Activated naive CD4-positive, alpha-beta T cell treated with anti-CD3 and anti-CD28 coated beads for 36 hours (primary cell): ENCODE measurements around the gene BAG1. TPM values are rescaled to one million over a fixed set of nuclear protein-coding genes. Genes with fewer than 3 reads are reported as not detected.

ENCODE experiments used
- CTCF ChIA-PET: fragments of 350-600 bp; sonication (Branson Sonifier 250); formaldehyde crosslinking; loops from one replicate; lab custom pipeline; 2021; ENCODE audit warnings: antibody characterized with exemption; lab: Charles Lee
- DNase-seq: peaks from one replicate; pipeline ENCODE4 v3.0.0-alpha.2; 2020
- H3K27ac Mint-ChIP-seq: one replicate; pipeline ENCODE4 v1.8.0; 2021; ENCODE audit warnings: mild to moderate bottlenecking, mixed read lengths
- H3K27me3 Mint-ChIP-seq: one replicate; pipeline ENCODE4 v1.8.0; 2021; ENCODE audit warnings: low read depth, mixed read lengths
- H3K36me3 Mint-ChIP-seq: one replicate; pipeline ENCODE4 v1.8.0; 2021; ENCODE audit warnings: low read depth, mixed read lengths
- H3K4me1 Mint-ChIP-seq: one replicate; pipeline ENCODE4 v1.8.0; 2021; ENCODE audit warnings: low read depth, mixed read lengths
- H3K4me3 Mint-ChIP-seq: one replicate; pipeline ENCODE4 v1.8.0; 2021; ENCODE audit warnings: mild to moderate bottlenecking, moderate library complexity, mixed read lengths
- H3K9me3 Mint-ChIP-seq: one replicate; pipeline ENCODE4 v1.8.0; 2021; ENCODE audit warnings: mixed read lengths
- intact Hi-C: fragments of 100-400 bp; cut with micrococcal nuclease; formaldehyde crosslinking; loops from one replicate; pipeline ENCODE4 v1.15.1; 2023
- total RNA-seq, 2 experiments: library from RNA; stranded (reverse); gene quantifications; one replicate each; pipeline ENCODE4 v1.2.3, GENCODE V29; 2021

Gene BAG1
- total RNA-seq = 10 to 100 TPM; 38.1 to 40.5 TPM

DNA sequence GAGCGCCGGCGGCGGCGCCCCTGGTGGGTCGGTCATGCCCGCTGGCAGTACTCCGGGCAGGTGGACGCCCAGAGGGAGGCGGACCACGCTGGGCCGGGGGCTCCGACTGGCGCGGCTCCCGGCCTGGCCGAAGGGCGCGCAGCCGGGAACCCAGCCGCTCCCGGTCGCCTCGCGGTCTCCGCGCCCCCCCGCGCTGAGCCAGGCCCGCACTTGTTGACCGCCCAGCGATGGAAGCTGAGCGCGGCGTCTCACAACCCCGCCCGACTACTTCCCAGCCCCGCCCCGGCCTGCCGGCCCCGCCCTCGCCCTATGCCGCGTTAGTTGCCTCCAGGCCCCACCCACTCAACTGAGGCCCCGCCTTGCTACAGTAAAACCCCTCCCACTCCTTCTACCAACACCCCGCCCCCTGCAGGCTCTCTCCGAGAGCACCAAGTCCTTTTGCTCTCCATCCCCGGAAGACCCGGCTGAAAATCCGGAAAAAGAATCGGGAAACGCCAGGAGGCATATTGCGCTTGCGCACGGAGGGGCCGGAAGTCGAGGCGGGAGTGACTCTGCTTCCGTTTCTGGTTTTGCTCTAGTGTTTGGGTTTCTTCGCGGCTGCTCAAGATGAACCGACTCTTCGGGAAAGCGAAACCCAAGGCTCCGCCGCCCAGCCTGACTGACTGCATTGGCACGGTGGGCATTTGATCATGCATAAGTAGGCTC is at the start of gene BAG1, which contains the start of gene CHMP5:
TSS of gene BAG1 (minus strand) at position 236 of the 705 bp plus-strand sequence.
TSS of gene CHMP5 (plus strand) at position 577 of the 705 bp plus-strand sequence. CDS start at position 607, 30 bp downstream.
- Mint-ChIP-seq H3K4me1 (peaks cover 47% of the 10 kb centered on the region), H3K27me3 (no peaks in the 10 kb centered on the region), H3K27ac (peak within 1 kb of the TSS; percentile 98), H3K36me3 (peaks cover 44% of the 10 kb centered on the region), H3K4me3 (peak within 1 kb of the TSS; percentile 94), H3K9me3 (no peaks in the 10 kb centered on the region)
- intact Hi-C loops = loop anchor here (1.0 to 5.0 kb wide), 15 partner anchors 26 to 1922 kb away; partner anchors contain the start of genes APTX, B4GALT1, DNAJA1 and KIF24
- peak; percentile 100 for DNase-seq
- CTCF ChIA-PET = interaction anchor here (0.6 kb wide), 1 partner anchor 158 kb away, joined by 3 read pairs; no protein-coding TSS in a partner anchor

DNA sequence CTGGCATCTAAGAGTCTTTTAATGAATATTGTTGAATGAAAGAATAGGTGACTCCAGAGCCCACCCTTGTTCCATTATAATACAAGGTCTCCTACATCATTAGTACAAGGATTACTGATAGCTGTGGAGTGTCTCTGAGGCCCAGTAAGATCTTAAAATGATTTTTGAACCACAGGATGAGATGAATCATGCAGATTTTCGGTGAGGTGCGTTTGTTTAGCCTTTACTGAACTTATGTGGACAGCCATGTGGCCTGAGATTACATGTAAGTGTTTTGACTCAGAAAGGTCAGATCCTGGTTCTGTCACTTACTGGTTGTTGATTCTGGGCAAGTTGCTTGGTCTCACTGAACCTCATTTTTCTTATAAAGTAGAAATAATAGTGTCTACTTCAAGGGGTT is 47.4 kb upstream of the BAG1 start:
- DNase-seq = no peak
- Mint-ChIP-seq H3K36me3 (peaks cover 57% of the 10 kb centered on the region), H3K4me1 (peaks cover 6% of the 10 kb centered on the region), H3K27ac (peak overlapping the region; percentile 65), H3K9me3 (no peaks in the 10 kb centered on the region), H3K4me3 (no peak overlapping the region), H3K27me3 (no peaks in the 10 kb centered on the region)
- intact Hi-C loops = no loop called here
- CTCF ChIA-PET = interaction anchor here (0.5 kb wide), 1 partner anchor 691 kb away, joined by 4 read pairs; no protein-coding TSS in a partner anchor

DNA sequence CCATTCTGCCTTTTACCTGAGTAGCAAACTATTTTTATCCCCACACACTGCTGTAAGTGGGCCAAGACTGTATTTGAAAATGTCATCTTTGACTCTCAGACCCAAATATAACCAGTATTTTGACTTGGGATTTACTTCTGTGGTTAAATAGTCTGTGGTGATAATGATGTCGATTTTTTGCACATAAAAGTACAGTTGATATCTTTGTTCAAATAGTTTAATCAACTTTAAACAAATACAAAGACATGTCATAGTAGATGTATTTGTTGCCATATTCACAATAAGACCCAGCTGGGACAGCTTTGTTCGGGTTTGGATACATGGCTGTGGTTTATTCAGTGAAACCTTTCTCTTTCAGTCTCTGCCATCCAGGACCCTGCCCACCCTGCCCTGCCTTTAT is 46.2 kb upstream of the BAG1 start:
- Mint-ChIP-seq H3K4me3 (no peak overlapping the region), H3K9me3 (no peaks in the 10 kb centered on the region), H3K27me3 (no peaks in the 10 kb centered on the region), H3K36me3 (peaks cover 50% of the 10 kb centered on the region), H3K4me1 (peaks cover 6% of the 10 kb centered on the region), H3K27ac (no peak overlapping the region)
- CTCF ChIA-PET = interaction anchor here (0.7 to 1.5 kb wide), 3 partner anchors 21 to 248 kb away, joined by 3 to 5 read pairs (median 4); partner anchors contain the start of gene NFX1
- intact Hi-C loops = no loop called here
- DNase-seq = no peak

DNA sequence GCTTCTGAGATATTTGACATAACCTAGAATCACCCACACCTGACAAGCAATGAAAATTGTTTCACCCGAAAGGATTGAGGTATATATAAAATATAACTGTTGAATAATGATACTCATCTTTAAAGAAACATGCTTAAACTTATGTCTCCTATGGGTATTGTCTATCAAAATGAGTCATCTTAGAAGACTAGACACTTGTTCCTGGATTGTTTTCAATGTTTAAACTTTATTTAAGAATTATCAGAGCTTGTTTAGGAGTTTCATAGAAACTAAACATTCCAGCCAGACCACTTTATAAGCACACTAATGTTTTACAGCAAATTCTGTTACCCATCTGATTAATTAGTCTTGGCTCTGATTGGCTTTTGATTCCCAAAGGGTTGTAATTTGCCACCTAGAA is 45.4 kb upstream of the BAG1 start:
- Mint-ChIP-seq H3K27me3 (no peaks in the 10 kb centered on the region), H3K27ac (peak overlapping the region; percentile 46), H3K9me3 (no peaks in the 10 kb centered on the region), H3K36me3 (peaks cover 43% of the 10 kb centered on the region), H3K4me3 (no peak overlapping the region), H3K4me1 (peaks cover 6% of the 10 kb centered on the region)
- no peak for DNase-seq
- intact Hi-C loops = loop anchor here (5.0 kb wide), 2 partner anchors 143 to 233 kb away; partner anchors contain the start of genes B4GALT1 and SMU1
- CTCF ChIA-PET = interaction anchor here (0.6 to 1.5 kb wide), 4 partner anchors 13 to 41 kb away, joined by 3 to 5 read pairs (median 4); partner anchors contain the start of gene NFX1

DNA sequence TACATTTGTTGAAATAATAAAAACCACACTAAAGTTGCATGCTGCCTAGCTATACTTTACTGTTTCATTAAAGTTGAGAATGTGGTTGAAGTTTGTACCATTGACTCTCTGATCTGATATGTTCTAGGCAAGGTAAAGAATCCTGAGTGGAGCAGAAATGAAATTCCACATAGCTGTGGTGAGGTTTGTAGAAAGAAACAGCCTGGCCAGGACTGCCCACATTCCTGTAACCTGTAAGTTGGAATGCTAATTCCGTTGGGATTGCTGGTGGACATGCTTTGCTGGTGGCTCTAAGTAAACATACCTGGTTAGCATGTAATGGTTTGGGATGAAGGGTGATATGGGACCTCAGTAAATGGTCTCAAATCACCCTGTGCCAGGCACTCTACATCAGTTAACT is 42.6 kb upstream of the BAG1 start:
- H3K9me3 Mint-ChIP-seq = no peaks in the 10 kb centered on the region
- H3K27me3 Mint-ChIP-seq = no peaks in the 10 kb centered on the region
- peak overlapping the region; percentile 43 for H3K4me3 Mint-ChIP-seq
- H3K4me1 Mint-ChIP-seq = peaks cover 10% of the 10 kb centered on the region
- intact Hi-C loops = loop anchor here (5.0 kb wide), 2 partner anchors 140 to 230 kb away; partner anchors contain the start of genes B4GALT1 and SMU1
- peaks cover 36% of the 10 kb centered on the region for H3K36me3 Mint-ChIP-seq
- no peak for DNase-seq
- peak overlapping the region; percentile 36 for H3K27ac Mint-ChIP-seq
- CTCF ChIA-PET = interaction anchor here (1.0 kb wide), 1 partner anchor 11 kb away, joined by 5 read pairs; no protein-coding TSS in a partner anchor

DNA sequence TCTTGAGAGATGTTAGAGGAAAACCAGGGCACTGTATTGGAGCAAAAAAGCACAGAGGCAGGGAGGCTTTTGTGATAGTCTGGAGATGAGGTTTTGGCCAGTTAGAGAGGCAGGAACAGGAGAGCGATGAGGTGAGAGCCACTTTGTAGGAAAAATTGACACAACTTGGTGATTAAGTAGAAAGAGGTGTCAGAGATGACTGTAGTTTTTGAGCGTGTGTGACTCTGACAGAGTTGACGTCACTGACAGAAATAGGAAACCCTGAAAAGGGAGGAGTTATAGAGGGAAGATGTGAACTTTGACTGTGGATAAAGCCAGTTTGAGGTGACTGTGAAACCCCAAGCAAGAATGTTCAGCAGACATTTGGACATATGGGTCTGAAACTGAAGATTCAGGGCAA is 41.5 kb upstream of the BAG1 start:
- Mint-ChIP-seq H3K27me3 (no peaks in the 10 kb centered on the region), H3K27ac (no peak overlapping the region), H3K4me1 (peaks cover 10% of the 10 kb centered on the region), H3K4me3 (no peak overlapping the region), H3K36me3 (peaks cover 32% of the 10 kb centered on the region), H3K9me3 (no peaks in the 10 kb centered on the region)
- intact Hi-C loops = loop anchor here (1.0 to 5.0 kb wide), 5 partner anchors 14 to 229 kb away; partner anchors contain the start of genes B4GALT1, BAG1, NFX1 and SMU1
- DNase-seq = peak; percentile 69
- CTCF ChIA-PET = no interaction called here

DNA sequence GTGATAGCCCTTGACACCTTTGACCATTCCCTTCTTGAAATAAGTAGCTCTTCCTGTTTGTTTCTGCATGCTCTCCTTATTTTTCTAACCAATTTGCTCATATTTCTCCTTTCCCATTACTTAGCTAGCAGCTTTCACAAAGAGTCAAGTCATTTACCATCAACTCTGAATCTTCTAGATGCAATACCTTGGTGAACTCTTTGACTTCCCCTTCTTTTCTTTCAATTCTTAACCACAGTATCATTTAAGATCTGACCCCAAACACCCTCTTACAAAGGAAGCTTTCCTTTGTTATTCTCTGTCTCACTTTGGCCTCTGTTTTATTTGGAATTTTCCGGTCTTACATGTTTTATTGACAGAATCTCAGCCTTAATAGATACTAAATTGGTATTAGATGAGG is 39.9 kb upstream of the BAG1 start:
- Mint-ChIP-seq H3K4me1 (peaks cover 16% of the 10 kb centered on the region), H3K27ac (no peak overlapping the region), H3K27me3 (no peaks in the 10 kb centered on the region), H3K9me3 (no peaks in the 10 kb centered on the region), H3K36me3 (peaks cover 33% of the 10 kb centered on the region), H3K4me3 (no peak overlapping the region)
- CTCF ChIA-PET = interaction anchor here (1.4 kb wide), 1 partner anchor 142 kb away, joined by 3 read pairs; no protein-coding TSS in a partner anchor
- no peak for DNase-seq
- intact Hi-C loops = no loop called here

DNA sequence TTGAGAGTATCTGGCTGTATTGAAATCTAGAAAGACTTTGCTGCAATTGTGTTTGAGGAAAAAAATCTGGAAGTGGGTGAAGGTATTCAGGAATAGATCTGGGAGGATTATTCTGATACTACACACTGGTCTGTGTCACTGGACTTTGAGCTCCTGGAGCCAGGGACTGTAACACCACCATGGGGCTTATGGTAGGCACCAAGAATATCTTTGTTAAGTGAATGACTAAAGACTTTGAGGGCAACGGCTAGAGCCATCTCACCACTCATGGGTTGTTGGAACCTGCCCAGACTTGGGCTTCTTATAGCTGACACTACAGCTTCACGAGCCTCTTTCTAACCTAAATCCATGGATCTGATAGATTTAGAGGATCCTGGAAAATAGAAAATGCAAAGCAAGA is 36.0 kb upstream of the BAG1 start:
- Mint-ChIP-seq H3K27me3 (no peaks in the 10 kb centered on the region), H3K27ac (peak overlapping the region; percentile 4), H3K9me3 (no peaks in the 10 kb centered on the region), H3K4me1 (peaks cover 52% of the 10 kb centered on the region), H3K4me3 (no peak overlapping the region), H3K36me3 (peaks cover 51% of the 10 kb centered on the region)
- intact Hi-C loops = no loop called here
- DNase-seq = no peak
- CTCF ChIA-PET = no interaction called here

DNA sequence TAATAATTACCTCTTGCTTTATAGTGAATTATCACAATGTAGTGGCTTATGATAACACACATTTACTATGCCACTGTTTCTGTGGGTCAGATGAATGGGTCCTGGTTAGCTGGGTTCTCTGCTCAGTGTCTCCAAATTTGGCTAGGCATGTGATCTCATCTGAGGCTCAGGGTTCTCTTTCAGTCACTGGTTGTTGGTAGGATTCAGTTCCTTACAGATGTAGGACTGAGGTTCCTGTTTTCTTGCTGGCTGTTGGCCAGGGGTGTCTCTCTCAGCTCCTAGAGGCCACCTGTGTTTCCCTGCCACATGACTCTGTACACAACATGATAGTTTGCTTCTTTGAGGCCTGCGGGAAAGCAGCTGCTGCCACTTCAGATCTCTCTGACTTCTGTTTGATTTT is 32.9 kb upstream of the BAG1 start:
- intact Hi-C loops = no loop called here
- Mint-ChIP-seq H3K4me1 (peaks cover 77% of the 10 kb centered on the region), H3K4me3 (peak overlapping the region; percentile 23), H3K36me3 (peaks cover 61% of the 10 kb centered on the region), H3K27ac (peak overlapping the region; percentile 77), H3K9me3 (no peaks in the 10 kb centered on the region), H3K27me3 (no peaks in the 10 kb centered on the region)
- CTCF ChIA-PET = interaction anchor here (0.9 to 3.5 kb wide), 5 partner anchors 9 to 78 kb away, joined by 3 to 13 read pairs (median 4); no protein-coding TSS in a partner anchor
- DNase-seq = peak; percentile 60

DNA sequence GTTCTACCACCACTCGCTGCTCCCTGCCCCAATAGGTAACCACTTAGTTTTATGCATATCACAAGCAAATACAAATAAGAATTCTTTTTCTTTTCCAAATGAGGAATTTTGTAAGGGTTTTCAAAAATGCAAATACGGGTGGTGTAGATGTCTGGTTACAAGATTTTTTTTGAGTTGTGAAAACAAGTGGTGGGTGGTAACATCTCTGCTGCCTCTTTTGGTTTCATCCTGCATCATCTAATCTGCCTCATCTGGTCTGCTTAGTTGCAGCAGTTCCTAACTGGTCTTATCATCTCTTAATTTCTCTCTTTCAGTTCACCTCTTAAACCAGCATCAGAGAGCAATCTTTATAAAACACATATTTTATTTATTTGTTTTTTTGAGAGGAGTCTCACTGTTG is 31.1 kb upstream of the BAG1 start:
- Mint-ChIP-seq H3K4me3 (peak overlapping the region; percentile 38), H3K36me3 (peaks cover 66% of the 10 kb centered on the region), H3K27ac (peak overlapping the region; percentile 77), H3K9me3 (no peaks in the 10 kb centered on the region), H3K4me1 (peaks cover 87% of the 10 kb centered on the region), H3K27me3 (no peaks in the 10 kb centered on the region)
- peak; percentile 44 for DNase-seq
- intact Hi-C loops = no loop called here
- CTCF ChIA-PET = interaction anchor here (1.5 to 1.6 kb wide), 2 partner anchors 11 to 22 kb away, joined by 4 to 5 read pairs; no protein-coding TSS in a partner anchor

DNA sequence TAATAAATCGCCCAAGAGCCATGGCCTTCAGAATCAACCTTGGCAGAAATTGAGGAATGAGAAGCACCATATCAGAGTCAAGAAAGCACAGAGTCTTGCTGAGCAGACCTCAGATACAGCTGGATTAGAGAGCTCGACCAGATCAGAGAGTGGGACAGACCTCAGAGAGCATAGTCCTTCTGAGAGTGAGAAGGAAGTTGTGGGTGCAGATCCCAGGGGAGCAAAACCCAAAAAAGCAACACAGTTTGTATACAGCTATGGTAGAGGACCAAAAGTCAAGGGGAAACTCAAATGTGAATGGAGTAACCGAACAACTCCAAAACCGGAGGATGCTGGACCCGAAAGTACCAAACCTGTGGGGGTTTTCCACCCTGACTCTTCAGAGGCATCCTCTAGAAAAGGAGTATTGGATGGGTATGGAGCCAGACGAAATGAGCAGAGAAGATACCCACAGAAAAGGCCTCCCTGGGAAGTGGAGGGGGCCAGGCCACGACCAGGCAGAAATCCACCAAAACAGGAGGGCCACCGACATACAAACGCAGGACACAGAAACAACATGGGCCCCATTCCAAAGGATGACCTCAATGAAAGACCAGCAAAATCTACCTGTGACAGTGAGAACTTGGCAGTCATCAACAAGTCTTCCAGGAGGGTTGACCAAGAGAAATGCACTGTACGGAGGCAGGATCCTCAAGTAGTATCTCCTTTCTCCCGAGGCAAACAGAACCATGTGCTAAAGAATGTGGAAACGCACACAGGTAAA is 30.3 kb upstream of the BAG1 start:
- Mint-ChIP-seq H3K4me1 (peaks cover 85% of the 10 kb centered on the region), H3K27me3 (no peaks in the 10 kb centered on the region), H3K27ac (peak overlapping the region; percentile 77), H3K36me3 (peaks cover 64% of the 10 kb centered on the region), H3K9me3 (no peaks in the 10 kb centered on the region), H3K4me3 (peak overlapping the region; percentile 33)
- peak; percentile 18 for DNase-seq
- intact Hi-C loops = no loop called here
- CTCF ChIA-PET = no interaction called here

DNA sequence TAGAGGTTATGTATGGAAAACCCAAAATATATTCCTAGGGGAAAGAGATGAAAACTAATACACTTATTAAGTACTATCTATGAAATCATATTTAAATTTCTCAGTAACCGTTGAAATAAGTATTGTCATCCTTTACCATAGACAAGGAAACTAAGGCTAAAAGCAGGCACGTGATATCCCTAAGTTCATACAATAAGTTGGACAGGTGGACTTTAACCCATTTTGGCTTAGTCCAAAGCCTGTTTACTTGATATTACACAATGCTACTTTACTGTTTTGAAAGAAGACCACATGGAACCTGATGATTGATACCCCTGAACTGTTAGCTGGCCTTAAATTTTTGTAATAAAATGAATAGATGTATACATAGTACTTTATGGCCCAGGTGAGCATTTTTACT is 29.3 kb upstream of the BAG1 start:
- peaks cover 77% of the 10 kb centered on the region for H3K4me1 Mint-ChIP-seq
- peaks cover 56% of the 10 kb centered on the region for H3K36me3 Mint-ChIP-seq
- H3K4me3 Mint-ChIP-seq = no peak overlapping the region
- no peak for DNase-seq
- peak overlapping the region; percentile 51 for H3K27ac Mint-ChIP-seq
- intact Hi-C loops = no loop called here
- CTCF ChIA-PET = no interaction called here
- no peaks in the 10 kb centered on the region for H3K9me3 Mint-ChIP-seq
- no peaks in the 10 kb centered on the region for H3K27me3 Mint-ChIP-seq
